Ovary (tissue), 9 donors: ENCODE data around the gene CC2D1A. TPM values are rescaled to one million over a fixed set of nuclear protein-coding genes. Genes with fewer than 3 reads are reported as not detected.

Experiments used
- DNase-seq, 5 donors: peaks; one replicate each; pipeline ENCODE4 v3.0.0-alpha.2; 2019 to 2020
- H3K27ac ChIP-seq, 2 donors: fragments of 200-600 bp; one replicate each; pipeline versions ENCODE4 v1.5.1 to v1.8.0; 2019 to 2022
- H3K27me3 ChIP-seq: fragments of 200-600 bp; one replicate; pipeline ENCODE4 v1.8.0; 2022
- H3K36me3 ChIP-seq: fragments of 200-600 bp; sonication (generic); one replicate; pipeline ENCODE4 v1.5.1; 2019
- H3K4me1 ChIP-seq: one replicate; pipeline ENCODE4 v1.8.1; 2013; ENCODE audit warnings: mild to moderate bottlenecking, moderate library complexity; ENCODE audit not compliant: insufficient read depth
- H3K4me3 ChIP-seq: fragments of 200-600 bp; sonication (generic); one replicate; pipeline ENCODE4 v1.5.1; 2017
- H3K9me3 ChIP-seq, 2 donors: fragments of 200-600 bp in 1 of 2; sonication (generic) in 1 of 2; one replicate each; pipeline versions ENCODE4 v1.5.1 to v1.8.1; 2013 to 2019; ENCODE audit warnings: mild to moderate bottlenecking in 1 of 2, moderate library complexity in 1 of 2
- CTCF ChIP-seq, 3 donors: fragments of 450-650 bp in 2 of 3; fragments of 200-600 bp in 1 of 3; IDR thresholded peaks; one replicate each; pipeline versions ENCODE4 v1.5.1 to v1.8.0; 2016 to 2022; ENCODE audit warnings: antibody characterized with exemption in 3 of 3, mild to moderate bottlenecking in 1 of 3
- EP300 ChIP-seq: sonication (generic); formaldehyde crosslinking; IDR thresholded peaks from one replicate; pipeline ENCODE4 v1.6.1; 2017; ENCODE audit warnings: antibody characterized with exemption
- POLR2A ChIP-seq: fragments of 450-650 bp; IDR thresholded peaks from one replicate; pipeline ENCODE4 v1.6.1; 2017; ENCODE audit warnings: antibody characterized with exemption, mild to moderate bottlenecking, moderate library complexity
- WGBS, 3 donors: extraction: QIAGEN DNeasy Blood & Tissue Kit in 1 of 3; methylation state at CpG; one replicate each; pipeline versions ENCODE4 v1.1.5 to v1.1.7; 2013 to 2017; 5-methylcytosine and 5-hydroxymethylcytosine counted together
- intact Hi-C, 4 donors: fragments of 100-400 bp; cut with DNase I; formaldehyde crosslinking; loops; one replicate each; pipeline versions ENCODE4 v1.11.0 to v1.15.1; 2022 to 2023
- polyA plus RNA-seq, 2 donors: library from polyadenylated mRNA; stranded (reverse); fragments of 200-250 nt in 1 of 2; fragments of 350-450 nt in 1 of 2; fragmentation: Illumina TruSeq in 1 of 2; extraction: RNeasy Lipid Tissue Mini Kit (QIAGEN cat#74804) in 1 of 2; gene quantifications; one replicate each; pipeline ENCODE4 v1.2.3, GENCODE V29; 2013 to 2014
- total RNA-seq, 7 donors: library from RNA; depleted of rRNA in 2 of 7; stranded (reverse); fragments of >200 nt in 2 of 7; fragmentation: NEBNext Ultra II Directional in 3 of 7; extraction: Animal tissue kit (Norgen Biotek cat#: 25700) in 3 of 7; gene quantifications; one replicate each; pipeline versions ENCODE4 v1.1.0 to v1.2.4, GENCODE V29; 2016 to 2023
- donor health status: DM: no; HTN: no; CAD: no; lungs with moderate emphysema.
- donor health status: DM: no; HTN: no; CAD: no.
- donor health status: Bipolar disorder and iron deficiency.
- donor health status: DM: yes; HTN: yes; CAD: no.
- donor health status: DM: no; HTN: no; CAD: no.
- donor health status: DM: yes; HTN: yes; CAD: no.

CC2D1A gene
- total and polyA plus RNA-seq, 9 donors, result 13.1 to 38.1 (median 29.6) TPM

GRCh38 chr19:13961826-13962698, 56.1 kb downstream of the CC2D1A start:
- H3K9me3 ChIP-seq, result no peaks in the 10 kb centered on the region
- TF ChIP-seq POLR2A, result no peak
- TF ChIP-seq CTCF (IDR thresholded peaks at IDR 0.05), result no peak
- no peak for TF ChIP-seq EP300
- intact Hi-C loops, result no loop called here
- no peaks in the 10 kb centered on the region for H3K27me3 ChIP-seq
- WGBS, 3 donors, result 66 to 77% (median 73%) methylated on average over 38 to 55 of the region's 55 CpGs
- H3K27ac ChIP-seq, result no peak overlapping the region
- no peaks in the 10 kb centered on the region for H3K4me1 ChIP-seq
- peak in 2 of 5 donors; percentile 33 to 53 for DNase-seq
- H3K36me3 ChIP-seq, result no peaks in the 10 kb centered on the region
- peak overlapping the region; percentile 17 for H3K4me3 ChIP-seq

DNA sequence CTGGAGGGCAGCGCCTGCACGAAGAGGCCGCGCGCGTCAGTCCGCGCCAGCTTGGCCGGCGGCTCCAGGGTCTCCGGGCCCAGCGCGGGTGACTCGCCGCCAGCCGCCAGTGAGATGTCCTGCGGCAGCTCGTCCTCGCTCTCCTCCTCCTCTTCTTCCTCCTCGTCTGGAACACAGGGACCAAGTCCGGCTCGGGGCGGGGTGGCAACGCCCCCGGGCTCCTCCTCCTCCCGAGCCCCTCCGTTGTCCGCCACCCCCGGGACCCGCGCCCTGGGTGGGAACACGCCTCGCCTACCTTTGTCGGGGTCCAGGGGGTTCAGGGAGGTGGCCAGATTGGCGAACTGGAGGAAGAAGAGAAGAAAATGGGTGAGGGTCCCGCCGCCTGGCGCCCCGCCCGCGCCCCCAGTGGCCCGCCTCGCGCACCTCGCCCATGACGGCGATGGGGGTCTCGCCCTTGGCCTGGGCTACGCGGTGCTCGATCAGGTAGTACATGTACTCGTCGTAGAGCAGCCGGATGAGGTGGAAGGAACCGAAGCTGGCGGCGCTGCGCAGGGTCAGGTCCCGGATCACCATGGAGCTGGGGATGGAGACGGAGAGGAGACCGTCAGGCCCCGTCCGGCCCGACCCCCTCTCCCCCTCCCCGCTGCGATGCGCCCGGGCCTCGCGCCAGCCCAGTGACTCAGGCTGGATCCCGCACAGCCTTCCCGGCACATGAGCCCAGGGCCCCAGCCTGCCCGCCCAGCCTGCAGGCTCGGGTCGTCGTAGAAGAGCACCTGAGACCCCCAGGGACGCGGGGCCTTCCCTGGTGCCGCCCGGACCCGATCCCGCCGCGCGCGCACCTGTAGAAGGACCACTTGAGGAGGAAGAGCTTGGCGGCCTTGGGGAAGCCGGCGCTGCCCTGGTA, 57.0 kb downstream of the CC2D1A start:
- WGBS, 3 donors, result 63 to 70% (median 64%) methylated on average over 64 to 89 of the region's 89 CpGs
- Histone ChIP-seq H3K4me1 (no peaks in the 10 kb centered on the region), H3K4me3 (peak overlapping the region; percentile 17), H3K27ac (peak overlapping the region in 1 of 2 donors; percentile 25), H3K36me3 (no peaks in the 10 kb centered on the region), H3K9me3 (no peaks in the 10 kb centered on the region), H3K27me3 (no peaks in the 10 kb centered on the region)
- intact Hi-C loops, result no loop called here
- DNase-seq, result peak in 4 of 5 donors; percentile 44 to 71 (median 61)
- no peak for TF ChIP-seq POLR2A
- TF ChIP-seq CTCF (IDR thresholded peaks at IDR 0.05), result no peak
- no peak for TF ChIP-seq EP300

GRCh38 chr19:13963603-13964105, 57.7 kb downstream of the CC2D1A start:
- no peak overlapping the region for H3K4me3 ChIP-seq
- DNase-seq, result peak in 1 of 5 donors; percentile 30
- H3K4me1 ChIP-seq, result no peaks in the 10 kb centered on the region
- intact Hi-C loops, result no loop called here
- H3K9me3 ChIP-seq, result no peaks in the 10 kb centered on the region
- no peaks in the 10 kb centered on the region for H3K36me3 ChIP-seq
- 89 to 91% (median 89%) methylated on average over 32 to 48 of the region's 48 CpGs for WGBS, 3 donors
- no peak for TF ChIP-seq POLR2A
- no peak for TF ChIP-seq EP300
- TF ChIP-seq CTCF (IDR thresholded peaks at IDR 0.05), result no peak
- H3K27me3 ChIP-seq, result no peaks in the 10 kb centered on the region
- H3K27ac ChIP-seq, result no peak overlapping the region

DNA sequence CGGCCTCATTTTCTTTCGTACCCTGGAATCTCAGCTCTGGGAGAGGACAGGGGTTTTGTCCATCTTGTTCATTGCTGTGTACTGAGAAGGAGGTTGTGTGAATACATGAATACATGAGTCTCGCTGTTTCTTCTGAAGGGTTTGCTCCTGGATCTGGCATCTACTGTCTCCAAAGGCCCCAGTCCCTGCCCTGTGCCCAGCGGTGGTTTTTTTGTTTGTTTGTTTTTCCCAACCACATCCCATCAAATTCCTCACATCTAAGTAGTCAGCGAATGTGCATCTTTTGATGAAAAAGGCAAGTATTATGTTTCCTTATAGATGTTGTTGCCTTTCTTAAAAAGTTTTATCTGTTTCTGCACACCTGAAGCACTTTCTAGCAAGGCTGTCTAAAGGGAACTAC, 58.8 kb downstream of the CC2D1A start:
- Histone ChIP-seq H3K27ac (no peak overlapping the region), H3K27me3 (no peaks in the 10 kb centered on the region), H3K4me1 (no peaks in the 10 kb centered on the region), H3K9me3 (no peaks in the 10 kb centered on the region), H3K36me3 (no peaks in the 10 kb centered on the region), H3K4me3 (no peak overlapping the region)
- no peak for TF ChIP-seq EP300
- no peak for TF ChIP-seq CTCF (IDR thresholded peaks at IDR 0.05)
- TF ChIP-seq POLR2A, result no peak
- intact Hi-C loops, result no loop called here
- DNase-seq, result no peak
- 87 to 93% (median 88%) methylated on average over 5 of the region's 5 CpGs for WGBS, 3 donors
